Neutrophil (primary cell): Measurements from ENCODE around the gene PPP5C.
"Not testable (repeated sequence)": the region's sequence is repeated elsewhere in the genome, so short reads cannot be mapped to it uniquely, and the experiment has no call there.

Source experiments
- H3K27ac ChIP-seq: fragments of 200-600 bp; sonication (generic); 2 replicates; pipeline ENCODE4 v1.5.1; 2016; ENCODE audit warnings: mild to moderate bottlenecking, moderate library complexity
- H3K27me3 ChIP-seq: fragments of 200-600 bp; sonication (generic); 2 replicates; pipeline ENCODE4 v1.6.0; 2016; ENCODE audit warnings: mild to moderate bottlenecking
- H3K36me3 ChIP-seq: fragments of 200-600 bp; sonication (generic); 2 replicates; pipeline ENCODE4 v1.5.1; 2017
- H3K4me1 ChIP-seq, 2 experiments: fragments of 200-600 bp in 1 of 2; sonication (generic) in 1 of 2; 1 replicate in 1 of 2; 2 replicates in 1 of 2; pipeline versions ENCODE4 v1.5.1 to v1.6.1; 2013 to 2016; ENCODE audit warnings: low read depth in 1 of 2, low read length in 1 of 2, mild to moderate bottlenecking in 1 of 2, moderate library complexity in 1 of 2; ENCODE audit not compliant: control insufficient read depth in 1 of 2, insufficient read depth in 1 of 2
- H3K4me3 ChIP-seq, 2 experiments: fragments of 200-600 bp in 1 of 2; sonication (generic) in 1 of 2; 1 replicate in 1 of 2; 2 replicates in 1 of 2; pipeline ENCODE4 v1.5.1; 2013 to 2016; ENCODE audit warnings: low read depth in 1 of 2, low read length in 1 of 2, mild to moderate bottlenecking in 1 of 2, moderate library complexity in 1 of 2
- H3K9me3 ChIP-seq: fragments of 200-600 bp; sonication (generic); 2 replicates; pipeline ENCODE4 v1.5.1; 2016
- TF ChIP-seq, protein P1 (sequence below): fragments of 200-600 bp; sonication (generic); IDR thresholded peaks from 2 replicates; pipeline ENCODE4 v1.5.1; 2016; ENCODE audit warnings: antibody characterized with exemption

PPP5C gene

DNA sequence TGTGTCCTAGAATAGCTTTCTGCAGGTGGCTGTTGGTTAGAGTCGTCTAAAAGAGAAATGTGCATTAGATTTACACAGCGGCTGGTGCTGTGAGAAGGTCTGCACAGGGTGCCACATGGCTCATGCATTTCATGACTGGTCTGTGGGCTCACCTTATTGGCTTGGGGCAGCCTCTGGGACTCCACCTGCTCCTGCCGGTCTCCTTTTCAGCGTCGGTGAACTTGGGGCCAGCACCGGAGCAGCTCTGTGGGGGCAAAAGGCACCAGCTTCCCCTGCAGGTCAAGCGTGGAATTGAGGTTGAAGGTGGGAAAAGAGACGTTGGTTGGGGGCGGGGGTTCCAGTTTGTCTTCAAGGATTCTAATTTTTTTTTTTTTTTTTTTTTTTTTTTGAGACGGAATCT is 84.9 kb downstream of the PPP5C start:
- no peaks in the 10 kb centered on the region for H3K9me3 ChIP-seq
- no peak overlapping the region for H3K27ac ChIP-seq
- H3K36me3 ChIP-seq: no peaks in the 10 kb centered on the region
- H3K27me3 ChIP-seq: peaks cover 71% of the 10 kb centered on the region
- H3K4me1 ChIP-seq: peaks cover 0 to 4% of the 10 kb centered on the region in 2 experiments
- TF ChIP-seq, protein P1, sequence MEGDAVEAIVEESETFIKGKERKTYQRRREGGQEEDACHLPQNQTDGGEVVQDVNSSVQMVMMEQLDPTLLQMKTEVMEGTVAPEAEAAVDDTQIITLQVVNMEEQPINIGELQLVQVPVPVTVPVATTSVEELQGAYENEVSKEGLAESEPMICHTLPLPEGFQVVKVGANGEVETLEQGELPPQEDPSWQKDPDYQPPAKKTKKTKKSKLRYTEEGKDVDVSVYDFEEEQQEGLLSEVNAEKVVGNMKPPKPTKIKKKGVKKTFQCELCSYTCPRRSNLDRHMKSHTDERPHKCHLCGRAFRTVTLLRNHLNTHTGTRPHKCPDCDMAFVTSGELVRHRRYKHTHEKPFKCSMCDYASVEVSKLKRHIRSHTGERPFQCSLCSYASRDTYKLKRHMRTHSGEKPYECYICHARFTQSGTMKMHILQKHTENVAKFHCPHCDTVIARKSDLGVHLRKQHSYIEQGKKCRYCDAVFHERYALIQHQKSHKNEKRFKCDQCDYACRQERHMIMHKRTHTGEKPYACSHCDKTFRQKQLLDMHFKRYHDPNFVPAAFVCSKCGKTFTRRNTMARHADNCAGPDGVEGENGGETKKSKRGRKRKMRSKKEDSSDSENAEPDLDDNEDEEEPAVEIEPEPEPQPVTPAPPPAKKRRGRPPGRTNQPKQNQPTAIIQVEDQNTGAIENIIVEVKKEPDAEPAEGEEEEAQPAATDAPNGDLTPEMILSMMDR: no peak
- no peak overlapping the region for H3K4me3 ChIP-seq

DNA sequence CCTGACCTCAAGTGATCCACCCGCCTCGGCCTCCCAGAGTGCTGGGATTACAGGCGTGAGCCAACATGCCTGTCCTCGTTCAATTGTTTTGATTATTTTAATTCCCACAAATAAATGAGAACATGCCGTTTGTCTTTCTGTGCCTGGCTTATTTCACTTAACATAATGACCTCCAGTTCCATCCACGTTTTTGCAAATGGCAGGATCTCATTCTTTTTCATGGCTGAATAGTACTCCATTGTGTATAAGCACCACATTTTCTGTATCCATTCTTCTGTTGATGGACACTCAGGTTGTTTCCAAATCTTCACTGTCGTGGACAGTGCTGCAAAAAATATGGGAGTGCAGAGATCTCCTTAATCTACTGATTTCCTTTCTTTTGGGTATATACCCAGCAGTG is 86.6 kb downstream of the PPP5C start:
- H3K36me3 ChIP-seq, H3K27ac ChIP-seq, H3K4me3 ChIP-seq, H3K9me3 ChIP-seq, H3K4me1 ChIP-seq: not testable (repeated sequence)
- peaks cover 55% of the 10 kb centered on the region for H3K27me3 ChIP-seq

DNA sequence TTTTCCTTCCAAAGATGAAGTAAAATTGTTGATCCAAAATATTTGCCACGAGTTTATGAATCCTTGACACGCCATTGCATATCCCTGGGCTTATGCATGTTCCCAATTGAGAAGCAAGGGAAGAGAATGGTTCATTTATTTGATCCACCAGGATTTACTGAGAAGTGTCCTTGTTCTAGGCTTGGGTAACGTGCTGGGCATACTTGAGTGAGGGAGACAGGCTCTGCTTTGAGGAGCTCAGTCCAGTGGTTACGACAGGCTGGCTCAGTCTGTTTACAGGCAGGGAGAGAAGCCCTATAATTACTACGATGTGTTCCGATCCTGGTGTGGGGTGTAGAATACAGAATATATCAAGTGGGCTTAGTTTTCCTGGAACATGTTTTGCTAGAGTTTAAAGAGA is 88.1 kb downstream of the PPP5C start:
- peaks cover 39% of the 10 kb centered on the region for H3K27me3 ChIP-seq
- TF ChIP-seq, protein P1: no peak
- no peaks in the 10 kb centered on the region for H3K4me1 ChIP-seq
- no peaks in the 10 kb centered on the region for H3K9me3 ChIP-seq
- H3K27ac ChIP-seq: no peak overlapping the region
- no peak overlapping the region for H3K4me3 ChIP-seq
- no peaks in the 10 kb centered on the region for H3K36me3 ChIP-seq

DNA sequence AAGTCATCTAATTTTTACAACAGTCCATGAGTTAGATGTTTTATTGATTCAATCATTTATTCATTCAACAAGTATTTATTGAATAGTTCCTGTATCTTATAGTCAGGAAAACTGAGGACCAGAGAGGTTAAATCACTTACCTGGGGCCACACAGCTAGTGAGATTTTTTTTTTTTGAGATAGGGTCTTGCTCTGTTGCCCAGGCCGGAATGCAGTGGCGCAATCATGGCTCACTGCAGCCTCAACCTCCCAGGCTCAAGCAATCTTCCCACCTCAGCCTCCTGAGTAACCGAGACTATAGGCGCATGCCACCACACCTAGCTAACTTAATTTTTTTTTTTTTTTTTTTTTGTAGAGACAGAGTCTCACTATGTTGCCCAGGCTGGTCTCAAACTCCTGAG is 88.8 kb downstream of the PPP5C start:
- not testable (repeated sequence) for H3K9me3 ChIP-seq, H3K4me1 ChIP-seq

More for the DNA sequence above, 88.8 kb downstream of the PPP5C start:
- H3K4me3 ChIP-seq, H3K36me3 ChIP-seq, H3K27ac ChIP-seq: not testable (repeated sequence)
- H3K27me3 ChIP-seq: peaks cover 33% of the 10 kb centered on the region
